Inferior parietal cortex (tissue), 1 donor: Measurements from ENCODE around the gene CPAMD8.
"Not testable (repeated sequence)": the region's sequence is repeated elsewhere in the genome, so short reads cannot be mapped to it uniquely, and the experiment has no call there.

Experiments
- DNase-seq: peaks from one replicate; pipeline ENCODE4 v3.0.0-alpha.2; 2016; ENCODE audit errors: extremely low spot score

The CPAMD8 gene

GRCh38 chr19:16946951-16947940 is 79.4 kb downstream of the CPAMD8 start:
- no peak for DNase-seq

- no peak for DNase-seq
These were observed 80.7 kb downstream of the CPAMD8 start for GRCh38 chr19:16945762-16946465.

- DNase-seq, result no peak
These were observed 81.3 kb downstream of the CPAMD8 start for GRCh38 chr19:16945364-16945714.

GRCh38 chr19:16944626-16945363 is 81.8 kb downstream of the CPAMD8 start:
- no peak for DNase-seq

GRCh38 chr19:16943942-16944625 is 82.5 kb downstream of the CPAMD8 start:
- DNase-seq, result no peak

- DNase-seq, result not testable (repeated sequence)
These were observed 83.5 kb downstream of the CPAMD8 start for GRCh38 chr19:16943090-16943489.

GRCh38 chr19:16942583-16942982 is 84.0 kb downstream of the CPAMD8 start:
- DNase-seq, result no peak

GRCh38 chr19:16940626-16941025 is 86.0 kb downstream of the CPAMD8 start:
- DNase-seq, result no peak

- not testable (repeated sequence) for DNase-seq
These were observed 86.5 kb downstream of the CPAMD8 start for GRCh38 chr19:16940063-16940462.

GRCh38 chr19:16938211-16938610 is 88.4 kb downstream of the CPAMD8 start:
- no peak for DNase-seq

GRCh38 chr19:16937796-16938195 is 88.8 kb downstream of the CPAMD8 start:
- not testable (repeated sequence) for DNase-seq

- no peak for DNase-seq
These were observed 89.7 kb downstream of the CPAMD8 start for GRCh38 chr19:16936901-16937300.

- DNase-seq, result no peak
These were observed 92.1 kb downstream of the CPAMD8 start for GRCh38 chr19:16934489-16934888.

GRCh38 chr19:16931306-16931705 is 95.3 kb downstream of the CPAMD8 start:
- no peak for DNase-seq

- no peak for DNase-seq
These were observed 95.9 kb downstream of the CPAMD8 start for GRCh38 chr19:16930753-16931152.

GRCh38 chr19:16928916-16929315 is 97.7 kb downstream of the CPAMD8 start:
- DNase-seq, result no peak

- no peak for DNase-seq
These were observed 98.3 kb downstream of the CPAMD8 start for GRCh38 chr19:16928351-16928750.

- no peak for DNase-seq
These were observed 98.7 kb downstream of the CPAMD8 start for GRCh38 chr19:16927883-16928282.

GRCh38 chr19:16922949-16923348 is 103.7 kb downstream of the CPAMD8 start:
- DNase-seq, result no peak

GRCh38 chr19:16922592-16922934 is 104.0 kb downstream of the CPAMD8 start:
- DNase-seq, result no peak

GRCh38 chr19:16921766-16922591 is 104.6 kb downstream of the CPAMD8 start:
- DNase-seq, result no peak
